ENCODE data around the gene FGF9.

- TF ChIP-seq, protein P1, sequence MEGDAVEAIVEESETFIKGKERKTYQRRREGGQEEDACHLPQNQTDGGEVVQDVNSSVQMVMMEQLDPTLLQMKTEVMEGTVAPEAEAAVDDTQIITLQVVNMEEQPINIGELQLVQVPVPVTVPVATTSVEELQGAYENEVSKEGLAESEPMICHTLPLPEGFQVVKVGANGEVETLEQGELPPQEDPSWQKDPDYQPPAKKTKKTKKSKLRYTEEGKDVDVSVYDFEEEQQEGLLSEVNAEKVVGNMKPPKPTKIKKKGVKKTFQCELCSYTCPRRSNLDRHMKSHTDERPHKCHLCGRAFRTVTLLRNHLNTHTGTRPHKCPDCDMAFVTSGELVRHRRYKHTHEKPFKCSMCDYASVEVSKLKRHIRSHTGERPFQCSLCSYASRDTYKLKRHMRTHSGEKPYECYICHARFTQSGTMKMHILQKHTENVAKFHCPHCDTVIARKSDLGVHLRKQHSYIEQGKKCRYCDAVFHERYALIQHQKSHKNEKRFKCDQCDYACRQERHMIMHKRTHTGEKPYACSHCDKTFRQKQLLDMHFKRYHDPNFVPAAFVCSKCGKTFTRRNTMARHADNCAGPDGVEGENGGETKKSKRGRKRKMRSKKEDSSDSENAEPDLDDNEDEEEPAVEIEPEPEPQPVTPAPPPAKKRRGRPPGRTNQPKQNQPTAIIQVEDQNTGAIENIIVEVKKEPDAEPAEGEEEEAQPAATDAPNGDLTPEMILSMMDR (IDR thresholded peaks at IDR 0.05): no peak
- TF ChIP-seq ZFX (IDR thresholded peaks at IDR 0.05; ENCODE audit: borderline replicate concordance): no peak
Observed at GRCh38 chr13:21749410-21749809, 78.5 kb downstream of the FGF9 start.
